Stimulated activated CD8-positive, alpha-beta memory T cell treated with anti-CD3 and anti-CD28 coated beads, Interleukin-7, amount 100 ng/mL, for 1 hour (primary cell): ENCODE results near the gene EEFSEC.

ENCODE experiments used
- DNase-seq, 2 donors: peaks; one replicate each; pipeline ENCODE4 v3.0.0-alpha.2; 2020; ENCODE audit warnings: low read depth in 2 of 2

EEFSEC gene

GRCh38 chr3:128316481-128316891 lies 163.2 kb downstream of the EEFSEC start:
- peak; percentile 16 to 20 for DNase-seq

- DNase-seq, result no peak
Measured at GRCh38 chr3:128317101-128317697, 163.9 kb downstream of the EEFSEC start.

GRCh38 chr3:128317698-128318231 lies 164.5 kb downstream of the EEFSEC start:
- no peak for DNase-seq

GRCh38 chr3:128318275-128318941 lies 165.1 kb downstream of the EEFSEC start:
- DNase-seq, result no peak

- DNase-seq, result no peak
Measured at GRCh38 chr3:128319107-128319506, 165.8 kb downstream of the EEFSEC start.

- DNase-seq, result no peak
Measured at GRCh38 chr3:128319741-128320141, 166.5 kb downstream of the EEFSEC start.

GRCh38 chr3:128320551-128321340 lies 167.5 kb downstream of the EEFSEC start:
- DNase-seq, result no peak

- DNase-seq, result no peak
Measured at GRCh38 chr3:128321418-128321817, 168.1 kb downstream of the EEFSEC start.

GRCh38 chr3:128322030-128323022 lies 169.0 kb downstream of the EEFSEC start:
- DNase-seq, result peak in 1 of 2 donors; percentile 25

- DNase-seq, result no peak
Measured at GRCh38 chr3:128323206-128324081, 170.2 kb downstream of the EEFSEC start.

GRCh38 chr3:128324911-128325592 lies 171.8 kb downstream of the EEFSEC start:
- DNase-seq, result no peak

GRCh38 chr3:128326051-128326823 lies 173.0 kb downstream of the EEFSEC start:
- DNase-seq, result no peak

- DNase-seq, result no peak
Measured at GRCh38 chr3:128327606-128328031, 174.3 kb downstream of the EEFSEC start.

GRCh38 chr3:128328546-128329458 lies 175.5 kb downstream of the EEFSEC start:
- DNase-seq, result no peak

- no peak for DNase-seq
Measured at GRCh38 chr3:128329491-128330213, 176.4 kb downstream of the EEFSEC start.

- no peak for DNase-seq
Measured at GRCh38 chr3:128330214-128330842, 177.0 kb downstream of the EEFSEC start.
